ENCODE results near the gene CPN1. TPM values are rescaled to one million over a fixed set of nuclear protein-coding genes. Genes with fewer than 3 reads are reported as not detected.

The CPN1 gene
- total RNA-seq, 1 experiment from 2014 or later, result not detected

DNA sequence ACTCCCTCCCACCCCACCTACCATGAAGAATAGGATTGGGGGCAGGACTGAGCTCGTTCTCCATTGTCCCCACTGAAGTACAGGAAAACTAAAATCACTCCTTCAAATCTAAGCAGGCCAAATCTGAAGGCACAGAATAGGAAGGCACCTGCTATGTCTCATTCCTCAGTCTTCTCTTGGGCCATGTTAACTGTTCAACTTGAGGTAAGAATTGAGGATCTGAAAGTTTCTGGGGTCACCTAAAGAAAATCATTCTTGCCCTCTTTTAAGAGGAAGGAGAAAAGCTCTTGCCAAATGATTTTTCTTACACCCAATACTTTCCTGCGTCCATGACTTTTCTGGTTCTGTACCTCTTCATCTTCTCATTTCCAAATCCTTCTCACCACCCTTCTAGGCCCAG lies 4.9 kb downstream of the CPN1 start:
- Histone ChIP-seq H3K9me3 (ENCODE audit: control insufficient read depth, low read depth, low read length) (no peaks in the 10 kb centered on the region), H4K20me1 (ENCODE audit: control insufficient read depth, insufficient read depth, insufficient read length) (no peaks in the 10 kb centered on the region), H3K27ac (ENCODE audit: insufficient read length, low read depth, low read length) (no peak overlapping the region), H4K5ac (ENCODE audit: insufficient read length, low read depth, low read length) (no peak overlapping the region), H4K91ac (ENCODE audit: insufficient read length, low read depth, low read length) (no peak overlapping the region), H2BK20ac (ENCODE audit: low read depth, low read length, poor library complexity, severe bottlenecking) (no peak overlapping the region), H4K8ac (replicated peaks; ENCODE audit: insufficient read length, low read depth, low read length) (no peak overlapping the region), H3K23me2 (ENCODE audit: insufficient read length, low read depth, low read length, poor library complexity, severe bottlenecking) (no peaks in the 10 kb centered on the region), H2BK12ac (ENCODE audit: insufficient read length, low read depth, low read length) (no peak overlapping the region), H3K23ac (ENCODE audit: insufficient read length, low read depth, low read length) (no peak overlapping the region), H3K9ac (ENCODE audit: extremely low read depth, insufficient read length, low read length) (no peak overlapping the region), H3T11ph (ENCODE audit: low read length) (no peak overlapping the region), H3K79me1 (ENCODE audit: insufficient read depth, low read depth, low read length, poor library complexity, severe bottlenecking) (no peaks in the 10 kb centered on the region), H3K27me3 (ENCODE audit: insufficient read depth, low read length) (no peaks in the 10 kb centered on the region), H3K14ac (ENCODE audit: insufficient read depth, low read length) (no peak overlapping the region), H2BK5ac (ENCODE audit: insufficient read length, low read length) (no peak overlapping the region), H2AK5ac (ENCODE audit: insufficient read length, low read length) (no peak overlapping the region), H3K56ac (ENCODE audit: insufficient read length, low read depth, low read length) (no peak overlapping the region), H3K4me2 (ENCODE audit: insufficient read depth, insufficient read length, low read length) (no peak overlapping the region), H3K18ac (ENCODE audit: insufficient read length, low read depth, low read length) (no peak overlapping the region), H2AFZ (ENCODE audit: low read length) (no peak overlapping the region), H3K4me1 (ENCODE audit: insufficient read depth, low read length) (no peaks in the 10 kb centered on the region), H3K79me2 (ENCODE audit: insufficient read depth, low read length) (no peaks in the 10 kb centered on the region), H2BK15ac (ENCODE audit: low read depth, low read length) (no peak overlapping the region), H2BK120ac (ENCODE audit: low read depth, low read length, poor library complexity, severe bottlenecking) (no peak overlapping the region), H3K4ac (ENCODE audit: low read depth, low read length) (no peak overlapping the region)
- no peak overlapping the region for H3K4me3 Mint-ChIP-seq
- no peak overlapping the region for H3K27ac Mint-ChIP-seq
- no CpG with 5 or more reads among the region's 2 CpGs for WGBS (ENCODE audit: extremely low coverage, insufficient read length, low lambda C conversion rate)
- H3K4me1 Mint-ChIP-seq, result no peaks in the 10 kb centered on the region
- H3K27me3 Mint-ChIP-seq (ENCODE audit: low read depth), result peaks cover 3% of the 10 kb centered on the region; the same call in 1 of the 2 replicates
- H3K9me3 Mint-ChIP-seq, result no peaks in the 10 kb centered on the region
- no peak for DNase-seq
- TF ChIP-seq CTCF (conservative IDR thresholded peaks at IDR 0.05), result no peak
- no peaks in the 10 kb centered on the region for H3K36me3 Mint-ChIP-seq (ENCODE audit: insufficient read depth in 1 of 3, low read depth in 3 of 3)
